BLaER1 treated with 17β-estradiol and CSF1 and Interleukin-3, amounts not matched to agents 10 nM and 100 nM (cell line): ENCODE results near the gene OSBPL9.
"Not testable (repeated sequence)": the region's sequence is repeated elsewhere in the genome, so short reads cannot be mapped to it uniquely, and the experiment has no call there.

Source experiments
- H3K27ac ChIP-seq, 11 experiments: shearing (Covaris generic); formaldehyde crosslinking; 2 replicates each; pipeline ENCODE4 v1.8.1; 2022
- H3K27me3 ChIP-seq, 11 experiments: shearing (Covaris generic); formaldehyde crosslinking; 2 replicates each; pipeline ENCODE4 v1.8.1; 2022
- H3K36me3 ChIP-seq, 11 experiments: shearing (Covaris generic); formaldehyde crosslinking; 2 replicates each; pipeline ENCODE4 v1.8.1; 2022
- H3K4me1 ChIP-seq, 10 experiments: shearing (Covaris generic); formaldehyde crosslinking; 2 replicates each; pipeline ENCODE4 v1.8.1; 2022
- H3K4me2 ChIP-seq, 11 experiments: shearing (Covaris generic); formaldehyde crosslinking; 2 replicates each; pipeline ENCODE4 v1.8.1; 2022
- H3K4me3 ChIP-seq, 10 experiments: shearing (Covaris generic); formaldehyde crosslinking; 2 replicates each; pipeline ENCODE4 v1.8.1; 2022
- H3K9ac ChIP-seq, 11 experiments: shearing (Covaris generic); formaldehyde crosslinking; 2 replicates each; pipeline ENCODE4 v1.8.1; 2022
- H3K9me3 ChIP-seq, 11 experiments: shearing (Covaris generic); formaldehyde crosslinking; replicated peaks in 1 of 11; 2 replicates each; pipeline ENCODE4 v1.8.1; 2022
- H4K20me1 ChIP-seq, 11 experiments: shearing (Covaris generic); formaldehyde crosslinking; 2 replicates each; pipeline ENCODE4 v1.8.1; 2022
- Cebpa-rat ChIP-seq, 11 experiments: shearing (Covaris generic); IDR thresholded peaks; 2 replicates each; pipeline ENCODE4 v1.8.1; 2022

The OSBPL9 gene

DNA sequence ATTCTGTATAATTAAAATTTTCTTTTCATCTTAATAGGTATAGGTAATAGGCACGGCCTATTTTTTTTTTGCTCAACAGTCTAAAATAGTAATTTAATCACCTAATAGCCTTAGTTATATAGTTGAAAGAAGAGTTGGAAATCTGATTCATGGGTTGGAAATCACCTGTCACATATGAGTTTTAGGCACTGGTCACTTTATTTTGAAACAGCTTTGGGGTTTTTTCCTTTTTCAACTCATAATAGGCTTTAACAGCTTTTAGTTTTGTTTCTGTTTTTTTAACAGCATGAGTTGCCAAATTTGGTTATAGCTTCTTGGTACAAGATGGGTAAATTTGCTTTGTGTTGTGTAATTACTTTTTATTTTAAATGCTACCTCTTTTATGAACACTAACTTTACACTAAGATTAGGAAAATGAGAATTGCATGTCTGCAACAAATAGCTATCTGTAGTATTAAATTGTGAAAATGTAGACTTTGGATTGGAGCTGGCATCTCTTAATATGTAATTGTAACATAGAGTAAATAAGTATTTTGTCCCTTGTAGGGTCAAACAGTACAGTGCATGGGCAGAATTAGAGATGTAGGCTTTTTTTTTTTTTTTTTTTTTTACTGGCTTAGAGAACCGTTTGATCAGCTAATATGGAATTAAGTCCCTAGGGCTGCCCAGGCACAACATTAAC is 109.8 kb downstream of the OSBPL9 start:
- Histone ChIP-seq H4K20me1 (peaks cover 0 to 17% (median 7%) of the 10 kb centered on the region in 11 experiments; a peak in 11 of 22 replicates), H3K4me2 (peak overlapping the region in 2 of 11 experiments; percentile 7 to 11; a peak in 1 of 22 replicates), H3K27me3 (no peaks in the 10 kb centered on the region), H3K9me3 (no peaks in the 10 kb centered on the region), H3K27ac (no peak overlapping the region), H3K4me1 (peaks cover 18 to 38% (median 24%) of the 10 kb centered on the region in 10 experiments), H3K4me3 (no peak overlapping the region), H3K36me3 (no peaks in the 10 kb centered on the region), H3K9ac (no peak overlapping the region)
- TF ChIP-seq Cebpa-rat (IDR thresholded peaks at IDR 0.05) = no peak

DNA sequence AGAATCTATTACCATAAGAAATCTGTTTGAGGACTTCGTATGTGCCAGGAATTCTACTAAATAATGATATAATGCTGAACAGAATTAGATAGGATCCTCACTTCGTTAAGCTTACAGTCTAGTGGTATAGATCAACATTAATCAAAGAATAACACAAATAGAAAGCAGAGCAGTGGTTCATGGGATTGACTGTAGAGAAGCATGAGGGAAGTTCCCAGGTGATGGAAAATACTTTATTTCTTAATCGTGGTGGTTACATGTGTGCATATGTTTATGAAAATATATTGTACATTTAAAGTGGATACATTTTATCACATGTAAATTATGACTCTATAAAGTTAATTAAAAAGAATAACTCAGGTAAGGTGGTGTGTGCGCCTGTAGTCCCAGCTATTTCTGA is 110.5 kb downstream of the OSBPL9 start:
- no peak for TF ChIP-seq Cebpa-rat (IDR thresholded peaks at IDR 0.05)
- Histone ChIP-seq H3K9ac (no peak overlapping the region), H3K4me1 (peaks cover 22 to 44% (median 30%) of the 10 kb centered on the region in 10 experiments), H3K9me3 (no peaks in the 10 kb centered on the region), H3K4me2 (no peak overlapping the region; a peak in 1 of 22 replicates), H4K20me1 (peaks cover 0 to 24% (median 9%) of the 10 kb centered on the region in 11 experiments; a peak in 11 of 22 replicates), H3K27me3 (no peaks in the 10 kb centered on the region), H3K36me3 (no peaks in the 10 kb centered on the region), H3K27ac (no peak overlapping the region), H3K4me3 (no peak overlapping the region)

DNA sequence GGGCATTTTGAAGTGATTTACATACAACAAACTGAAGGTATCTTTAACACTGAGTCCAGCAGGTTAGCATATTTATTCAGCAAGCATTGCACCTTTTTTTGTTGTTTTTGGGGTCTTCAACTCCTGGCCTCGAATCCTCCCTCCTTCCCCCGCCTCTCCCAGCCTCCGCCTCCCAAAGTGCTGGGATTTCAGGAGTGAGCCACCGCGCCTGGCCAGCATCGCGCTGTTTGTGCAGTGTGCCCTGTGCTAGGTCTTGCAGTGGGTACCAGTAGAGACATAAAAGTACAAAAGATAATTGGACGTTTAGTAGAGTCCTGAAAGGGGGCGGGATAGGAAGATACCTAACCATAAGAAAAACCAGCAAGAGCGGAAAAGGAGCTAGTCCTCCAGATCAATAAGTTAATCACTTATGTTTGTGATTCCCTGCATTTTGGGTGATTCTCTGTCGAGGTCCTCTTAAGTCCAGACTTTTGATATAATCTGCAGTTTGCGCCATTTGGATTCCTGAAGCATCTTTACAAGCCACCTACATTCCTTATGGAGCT is 111.8 kb downstream of the OSBPL9 start:
- Histone ChIP-seq H3K9ac (peak overlapping the region; percentile 87 to 94 (median 89); a peak in 21 of 22 replicates), H3K4me2 (peak overlapping the region; percentile 84 to 96 (median 92)), H3K36me3 (0 out of 22 replicates have a peak, but pooled peaks cover 0 to 4% (median 0%) of the 10 kb centered on the region in 11 experiments), H3K27me3 (no peaks in the 10 kb centered on the region), H3K9me3 (no peaks in the 10 kb centered on the region), H3K4me1 (peaks cover 22 to 47% (median 36%) of the 10 kb centered on the region in 10 experiments), H3K4me3 (peak overlapping the region; percentile 73 to 94 (median 86)), H3K27ac (peak overlapping the region in 10 of 11 experiments; percentile 84 to 92 (median 88); a peak in 19 of 22 replicates), H4K20me1 (peaks cover 0 to 37% (median 21%) of the 10 kb centered on the region in 11 experiments; a peak in 11 of 22 replicates)
- no peak for TF ChIP-seq Cebpa-rat (IDR thresholded peaks at IDR 0.05)

DNA sequence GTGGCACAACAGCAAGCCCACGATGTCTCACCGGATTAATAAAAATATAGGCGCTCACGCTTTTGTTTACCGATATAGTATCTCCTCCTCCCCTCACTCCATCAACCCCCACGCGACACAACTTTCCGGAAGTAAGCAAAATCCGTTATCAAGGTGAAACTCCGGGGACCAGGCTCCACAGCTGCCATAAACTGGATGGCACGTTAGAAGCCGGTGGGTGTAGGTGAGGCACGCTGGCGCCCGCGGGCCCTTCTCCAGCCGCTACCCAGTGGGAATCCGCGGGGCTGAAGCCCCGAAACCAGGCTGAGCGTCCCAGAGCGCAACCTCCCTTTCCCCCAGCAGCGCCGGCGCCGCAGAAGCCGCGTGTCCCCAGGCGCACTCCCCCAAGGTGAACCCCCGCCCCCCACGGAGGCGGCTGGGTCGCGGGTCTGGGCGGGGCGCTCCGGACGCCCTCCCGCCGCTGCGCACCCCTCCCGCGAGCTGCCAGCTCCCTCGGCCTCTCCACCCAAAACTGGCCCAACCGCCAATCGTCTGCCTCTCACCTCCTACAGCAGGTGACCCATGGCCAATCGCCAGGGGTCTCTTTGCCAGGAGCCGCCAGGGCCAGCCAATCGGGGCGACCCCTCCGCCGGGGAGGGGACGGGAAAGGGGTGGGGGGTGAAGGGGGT is 112.4 kb downstream of the OSBPL9 start:
- Histone ChIP-seq H3K4me3 (peak overlapping the region; percentile 73 to 94 (median 86)), H3K4me1 (peaks cover 22 to 48% (median 36%) of the 10 kb centered on the region in 10 experiments), H3K4me2 (peak overlapping the region; percentile 84 to 96 (median 93)), H3K9me3 (no peaks in the 10 kb centered on the region), H3K27ac (peak overlapping the region; percentile 53 to 92 (median 88); a peak in 21 of 22 replicates), H3K9ac (peak overlapping the region; percentile 87 to 94 (median 89)), H3K36me3 (0 out of 22 replicates have a peak, but pooled peaks cover 0 to 4% (median 0%) of the 10 kb centered on the region in 11 experiments), H3K27me3 (no peaks in the 10 kb centered on the region), H4K20me1 (peaks cover 0 to 43% (median 23%) of the 10 kb centered on the region in 11 experiments; a peak in 12 of 22 replicates)
- TF ChIP-seq Cebpa-rat (IDR thresholded peaks at IDR 0.05) = no peak

DNA sequence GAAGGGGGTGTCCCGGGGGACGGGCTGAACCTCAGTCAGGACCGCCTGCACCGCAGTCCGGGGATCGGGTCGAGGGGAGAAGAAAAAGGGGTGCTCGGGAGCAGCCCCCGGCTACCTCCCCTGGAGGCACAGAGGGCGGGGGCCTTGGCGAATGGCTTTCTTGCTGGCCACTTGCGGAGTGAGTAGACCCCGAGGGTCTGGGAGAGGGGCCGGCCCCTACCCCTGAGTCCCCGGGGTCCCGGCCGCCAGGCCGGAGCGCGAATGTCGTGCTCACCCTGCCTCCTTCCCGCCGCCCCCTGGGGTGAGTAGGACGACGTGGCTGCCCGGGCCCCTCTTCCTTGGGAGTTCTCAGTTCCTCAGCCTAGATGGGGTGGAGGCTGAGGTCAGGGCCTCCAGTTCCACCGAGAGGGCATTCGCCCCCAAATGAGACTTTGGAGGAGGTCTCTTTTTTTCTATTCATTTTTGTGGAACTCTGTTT is 113.0 kb downstream of the OSBPL9 start:
- TF ChIP-seq Cebpa-rat (IDR thresholded peaks at IDR 0.05) = no peak
- H3K4me1 ChIP-seq = peaks cover 26 to 51% (median 38%) of the 10 kb centered on the region in 10 experiments
- 0 out of 22 replicates have a peak, but pooled peaks cover 0 to 4% (median 0%) of the 10 kb centered on the region in 11 experiments for H3K36me3 ChIP-seq
- no peaks in the 10 kb centered on the region for H3K27me3 ChIP-seq
- H3K4me3 ChIP-seq = peak overlapping the region; percentile 73 to 94 (median 86)
- H4K20me1 ChIP-seq = peaks cover 3 to 49% (median 29%) of the 10 kb centered on the region in 11 experiments; a peak in 17 of 22 replicates
- H3K4me2 ChIP-seq = peak overlapping the region; percentile 76 to 95 (median 90)
- H3K9ac ChIP-seq = peak overlapping the region; percentile 87 to 94 (median 89)
- H3K27ac ChIP-seq = peak overlapping the region; percentile 76 to 92 (median 88)
- no peaks in the 10 kb centered on the region for H3K9me3 ChIP-seq

DNA sequence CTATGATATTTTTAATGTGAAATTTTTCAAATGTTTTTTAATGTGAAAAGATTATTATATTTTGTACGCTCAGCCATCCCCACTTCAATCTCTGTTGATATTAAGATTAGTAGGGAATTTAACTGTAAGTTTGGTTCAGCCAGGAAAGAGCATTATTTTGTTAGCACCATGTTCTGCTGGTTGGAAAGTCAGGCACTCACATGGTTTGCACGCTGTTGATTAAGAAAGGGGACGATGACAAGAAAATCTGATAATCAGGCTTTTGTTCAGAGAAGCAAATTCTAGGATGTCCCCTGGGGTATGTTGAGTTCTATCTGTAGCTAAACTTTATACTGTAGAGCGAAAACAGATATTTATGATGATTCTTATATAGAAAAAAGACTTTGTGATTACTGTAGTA is 115.1 kb downstream of the OSBPL9 start:
- H3K27me3 ChIP-seq = no peaks in the 10 kb centered on the region
- peak overlapping the region in 4 of 10 experiments; percentile 81 to 91 (median 86); a peak in 4 of 20 replicates for H3K4me3 ChIP-seq
- H3K9me3 ChIP-seq = no peaks in the 10 kb centered on the region
- H4K20me1 ChIP-seq = peaks cover 9 to 60% (median 40%) of the 10 kb centered on the region in 11 experiments; a peak in 18 of 22 replicates
- 0 out of 22 replicates have a peak, but pooled peaks cover 0 to 4% (median 0%) of the 10 kb centered on the region in 11 experiments for H3K36me3 ChIP-seq
- H3K4me1 ChIP-seq = peaks cover 30 to 65% (median 45%) of the 10 kb centered on the region in 10 experiments
- no peak for TF ChIP-seq Cebpa-rat (IDR thresholded peaks at IDR 0.05)
- H3K4me2 ChIP-seq = peak overlapping the region; percentile 76 to 95 (median 90); a peak in 21 of 22 replicates
- peak overlapping the region in 2 of 11 experiments; percentile 44 to 58; a peak in 3 of 22 replicates for H3K27ac ChIP-seq
- H3K9ac ChIP-seq = peak overlapping the region in 5 of 11 experiments; percentile 87 to 91 (median 88); a peak in 5 of 22 replicates

DNA sequence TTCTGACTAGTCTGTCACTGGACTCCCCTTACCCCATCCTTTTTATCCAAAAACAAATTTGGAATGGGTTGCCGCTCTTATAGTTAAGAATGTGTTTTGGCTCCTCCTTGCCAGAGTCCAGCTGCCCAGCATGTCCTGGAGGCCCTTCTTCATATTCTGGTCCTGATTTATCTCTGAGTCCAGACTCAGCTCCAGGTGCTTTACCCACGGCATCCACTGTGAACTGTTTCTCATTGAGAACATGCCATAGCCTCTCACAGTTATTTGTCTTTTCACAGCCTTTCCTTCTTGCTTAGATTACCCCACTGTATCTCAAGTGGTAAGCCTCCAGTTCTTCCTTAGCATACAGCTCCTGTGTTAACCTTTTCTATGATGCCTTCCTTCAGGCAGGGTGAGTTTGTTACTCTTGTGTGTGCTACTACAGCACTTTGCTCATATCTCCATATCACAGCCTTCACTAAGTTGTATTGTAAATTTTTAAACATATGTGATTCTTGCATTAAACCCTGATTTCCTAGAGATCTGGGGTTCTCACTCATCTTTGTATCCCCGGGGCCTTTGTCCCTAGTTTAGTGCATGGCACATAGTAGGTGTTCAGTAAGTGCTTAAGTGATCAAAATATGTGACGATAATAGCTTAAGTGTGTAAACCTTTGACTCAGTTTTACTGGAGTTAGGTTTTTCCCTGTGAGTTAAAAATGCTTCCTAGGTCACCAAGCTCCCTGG is 116.0 kb downstream of the OSBPL9 start:
- H3K27me3 ChIP-seq = no peaks in the 10 kb centered on the region
- H3K9ac ChIP-seq = no peak overlapping the region
- H3K27ac ChIP-seq = no peak overlapping the region
- H3K36me3 ChIP-seq = 0 out of 22 replicates have a peak, but pooled peaks cover 0 to 4% (median 0%) of the 10 kb centered on the region in 11 experiments
- peak overlapping the region in 6 of 11 experiments; percentile 9 to 95 (median 78); a peak in 10 of 22 replicates for H3K4me2 ChIP-seq
- H4K20me1 ChIP-seq = peaks cover 9 to 68% (median 43%) of the 10 kb centered on the region in 11 experiments; a peak in 18 of 22 replicates
- H3K4me3 ChIP-seq = no peak overlapping the region
- TF ChIP-seq Cebpa-rat (IDR thresholded peaks at IDR 0.05) = no peak
- H3K4me1 ChIP-seq = peaks cover 30 to 70% (median 49%) of the 10 kb centered on the region in 10 experiments
- H3K9me3 ChIP-seq = no peaks in the 10 kb centered on the region

DNA sequence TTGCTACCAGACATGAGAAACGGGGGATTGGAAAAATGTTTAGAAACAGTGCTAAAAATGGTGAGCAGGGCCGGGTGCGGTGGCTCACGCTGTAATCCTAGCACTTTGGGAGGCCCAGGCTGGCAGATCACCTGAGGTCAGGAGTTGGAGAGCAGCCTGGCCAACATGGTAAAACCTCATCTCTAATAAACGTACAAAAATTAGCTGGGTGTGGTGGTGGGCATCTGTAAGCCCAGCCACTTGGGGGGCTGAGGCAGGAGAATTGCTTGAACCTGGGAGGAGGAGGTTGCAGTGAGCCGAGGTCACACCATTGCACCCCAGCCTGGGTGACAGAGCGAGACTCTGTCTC is 116.5 kb downstream of the OSBPL9 start:
- H3K27me3 ChIP-seq, H3K36me3 ChIP-seq, H3K9ac ChIP-seq, H3K9me3 ChIP-seq, H3K4me3 ChIP-seq, H3K27ac ChIP-seq: not testable (repeated sequence)
- peaks cover 28 to 65% (median 49%) of the 10 kb centered on the region in 10 experiments for H3K4me1 ChIP-seq
- H4K20me1 ChIP-seq = peaks cover 9 to 73% (median 43%) of the 10 kb centered on the region in 11 experiments; a peak in 18 of 22 replicates
- H3K4me2 ChIP-seq = 0 out of 22 replicates have a peak overlapping the region, but pooled peaks of 1 of the 11 experiments have one; percentile 95
